ENCODE results near the gene PRDM10. TPM values are rescaled to one million over a fixed set of nuclear protein-coding genes. Genes with fewer than 3 reads are reported as not detected.
"Not testable (repeated sequence)": the region's sequence is repeated elsewhere in the genome, so short reads cannot be mapped to it uniquely, and the experiment has no call there.

The PRDM10 gene, protein sequence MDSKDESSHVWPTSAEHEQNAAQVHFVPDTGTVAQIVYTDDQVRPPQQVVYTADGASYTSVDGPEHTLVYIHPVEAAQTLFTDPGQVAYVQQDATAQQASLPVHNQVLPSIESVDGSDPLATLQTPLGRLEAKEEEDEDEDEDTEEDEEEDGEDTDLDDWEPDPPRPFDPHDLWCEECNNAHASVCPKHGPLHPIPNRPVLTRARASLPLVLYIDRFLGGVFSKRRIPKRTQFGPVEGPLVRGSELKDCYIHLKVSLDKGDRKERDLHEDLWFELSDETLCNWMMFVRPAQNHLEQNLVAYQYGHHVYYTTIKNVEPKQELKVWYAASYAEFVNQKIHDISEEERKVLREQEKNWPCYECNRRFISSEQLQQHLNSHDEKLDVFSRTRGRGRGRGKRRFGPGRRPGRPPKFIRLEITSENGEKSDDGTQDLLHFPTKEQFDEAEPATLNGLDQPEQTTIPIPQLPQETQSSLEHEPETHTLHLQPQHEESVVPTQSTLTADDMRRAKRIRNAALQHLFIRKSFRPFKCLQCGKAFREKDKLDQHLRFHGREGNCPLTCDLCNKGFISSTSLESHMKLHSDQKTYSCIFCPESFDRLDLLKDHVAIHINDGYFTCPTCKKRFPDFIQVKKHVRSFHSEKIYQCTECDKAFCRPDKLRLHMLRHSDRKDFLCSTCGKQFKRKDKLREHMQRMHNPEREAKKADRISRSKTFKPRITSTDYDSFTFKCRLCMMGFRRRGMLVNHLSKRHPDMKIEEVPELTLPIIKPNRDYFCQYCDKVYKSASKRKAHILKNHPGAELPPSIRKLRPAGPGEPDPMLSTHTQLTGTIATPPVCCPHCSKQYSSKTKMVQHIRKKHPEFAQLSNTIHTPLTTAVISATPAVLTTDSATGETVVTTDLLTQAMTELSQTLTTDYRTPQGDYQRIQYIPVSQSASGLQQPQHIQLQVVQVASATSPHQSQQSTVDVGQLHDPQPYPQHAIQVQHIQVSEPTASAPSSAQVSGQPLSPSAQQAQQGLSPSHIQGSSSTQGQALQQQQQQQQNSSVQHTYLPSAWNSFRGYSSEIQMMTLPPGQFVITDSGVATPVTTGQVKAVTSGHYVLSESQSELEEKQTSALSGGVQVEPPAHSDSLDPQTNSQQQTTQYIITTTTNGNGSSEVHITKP
- polyA plus RNA-seq (2013, experiment 1 of 2; ENCODE audit: insufficient read length) = 4.2 TPM
- 4.2 TPM for polyA plus RNA-seq (2013, experiment 2 of 2; ENCODE audit: insufficient read length)

GRCh38 chr11:130002352-130002845 lies at the start of gene PRDM10:
PRDM10 (minus strand) TSS chr11:130002835; CDS start chr11:129960964, 41,871 bp downstream.
- DNase-seq = peak; percentile 95

GRCh38 chr11:130051082-130051481 lies 48.4 kb upstream of the PRDM10 start:
- DNase-seq = peak; percentile 55

- DNase-seq = peak; percentile 72
Observed at GRCh38 chr11:130050257-130050656, 47.6 kb upstream of the PRDM10 start.

DNA sequence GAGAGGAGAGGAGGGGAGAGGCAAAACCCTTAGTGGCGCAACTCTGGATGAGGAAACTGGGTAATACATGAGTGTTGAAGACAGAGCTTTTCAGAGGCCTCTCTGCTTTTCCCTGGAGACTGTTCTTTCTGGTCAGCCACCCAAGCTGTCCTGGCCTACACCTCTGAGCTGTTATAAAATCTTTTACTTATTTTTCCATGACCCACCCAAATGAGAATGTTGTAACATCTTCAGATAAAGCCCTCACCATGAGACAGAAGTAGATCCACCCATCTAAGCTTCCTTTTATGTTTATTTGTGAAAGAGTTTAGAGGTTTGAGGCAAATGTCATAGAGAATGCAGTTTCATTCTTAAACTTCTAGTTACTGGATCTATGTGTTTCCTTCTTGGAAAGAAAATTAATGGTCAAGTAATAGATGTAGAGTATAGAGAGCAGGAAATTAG lies 46.7 kb upstream of the PRDM10 start:
- peak; percentile 29 for DNase-seq

GRCh38 chr11:130047141-130047540 lies 44.5 kb upstream of the PRDM10 start:
- DNase-seq = no peak

- no peak for DNase-seq
Observed at GRCh38 chr11:130043575-130043974, 40.9 kb upstream of the PRDM10 start.

- peak; percentile 71 for DNase-seq
Observed at GRCh38 chr11:130042093-130042591, 39.5 kb upstream of the PRDM10 start.

GRCh38 chr11:130040281-130040940 lies 37.8 kb upstream of the PRDM10 start:
- no peak for DNase-seq

- peak; percentile 39 for DNase-seq
Observed at GRCh38 chr11:130037881-130038585, 35.4 kb upstream of the PRDM10 start.

DNA sequence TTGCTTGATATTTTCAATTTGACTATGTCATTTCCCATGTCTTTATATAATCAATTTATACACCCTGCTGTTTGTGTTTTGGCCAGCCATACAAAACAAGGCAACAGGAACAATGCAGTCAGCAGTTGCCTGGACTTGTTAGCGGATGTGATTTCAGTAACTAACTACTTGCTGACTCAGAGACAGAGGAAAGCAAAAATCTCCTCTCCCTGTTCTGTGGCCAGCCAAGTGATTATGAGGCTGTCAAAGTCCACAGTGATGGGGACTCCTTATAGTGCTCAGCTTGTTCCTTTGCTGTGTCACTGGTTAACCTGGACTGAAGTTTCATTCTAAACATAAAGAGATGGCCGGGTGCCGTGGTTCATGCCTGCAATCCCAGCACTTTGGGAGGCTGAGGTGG lies 34.4 kb upstream of the PRDM10 start:
- peak; percentile 61 for DNase-seq

- DNase-seq = no peak
Observed at GRCh38 chr11:130034236-130034635, 31.6 kb upstream of the PRDM10 start.

DNA sequence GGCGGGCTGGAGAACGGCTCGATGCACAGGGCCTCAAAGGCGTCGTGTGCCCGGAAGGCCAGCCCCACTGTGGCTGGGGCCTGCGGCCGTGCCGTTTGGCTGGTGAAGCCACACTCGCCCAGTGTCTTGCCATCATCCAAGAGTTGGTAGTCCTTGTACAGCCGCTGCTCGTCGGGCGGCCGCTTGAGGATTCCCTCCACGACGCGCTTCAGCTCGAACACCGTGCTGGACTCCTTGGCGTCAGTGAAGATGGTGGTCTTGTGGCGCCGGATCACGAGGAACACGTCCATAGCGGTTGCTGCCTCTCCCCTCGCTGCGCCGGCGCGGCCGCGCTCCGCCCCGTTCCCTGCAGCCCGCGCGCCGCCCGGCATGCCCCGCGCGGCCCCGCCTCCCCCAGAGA lies 30.3 kb upstream of the PRDM10 start:
- DNase-seq = no peak

DNA sequence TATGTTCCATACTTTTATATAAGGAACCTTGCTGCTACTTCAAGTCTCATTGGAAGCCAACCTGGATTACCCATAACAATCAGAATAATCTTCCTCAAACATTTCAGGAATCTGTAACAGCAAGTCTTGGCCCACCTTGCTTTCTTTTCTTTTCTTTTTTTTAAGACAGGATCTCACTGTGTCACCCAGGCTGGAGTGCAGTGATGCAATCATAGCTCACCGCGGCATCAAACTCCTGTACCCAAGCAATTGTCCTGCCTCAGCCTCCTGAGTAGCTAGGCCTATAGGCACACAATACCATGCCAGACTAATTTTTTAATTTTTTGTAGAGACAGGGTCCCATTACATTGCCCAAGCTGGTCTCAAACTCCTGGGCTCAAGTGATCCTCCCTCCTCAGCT lies 29.3 kb upstream of the PRDM10 start:
- DNase-seq = no peak

DNA sequence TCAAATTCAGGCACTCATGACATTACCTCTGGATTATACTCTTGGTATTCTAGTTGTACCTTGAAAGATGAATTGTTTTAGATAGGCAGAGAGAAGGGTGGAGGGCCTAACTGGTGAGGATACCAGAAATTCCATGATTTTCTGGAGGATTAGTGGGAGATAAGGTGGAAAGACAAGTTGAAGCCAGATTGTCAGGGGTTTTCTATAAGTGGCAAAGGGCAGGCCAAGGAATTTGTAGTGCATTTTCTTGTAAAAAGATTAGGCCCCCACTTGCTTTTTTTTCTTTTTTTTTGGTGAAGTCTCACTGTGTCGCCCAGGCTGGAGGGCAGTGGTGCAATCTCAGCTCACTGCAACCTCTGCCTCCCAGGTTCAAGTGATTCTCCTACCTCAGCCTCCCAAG lies 28.4 kb upstream of the PRDM10 start:
- DNase-seq = no peak

DNA sequence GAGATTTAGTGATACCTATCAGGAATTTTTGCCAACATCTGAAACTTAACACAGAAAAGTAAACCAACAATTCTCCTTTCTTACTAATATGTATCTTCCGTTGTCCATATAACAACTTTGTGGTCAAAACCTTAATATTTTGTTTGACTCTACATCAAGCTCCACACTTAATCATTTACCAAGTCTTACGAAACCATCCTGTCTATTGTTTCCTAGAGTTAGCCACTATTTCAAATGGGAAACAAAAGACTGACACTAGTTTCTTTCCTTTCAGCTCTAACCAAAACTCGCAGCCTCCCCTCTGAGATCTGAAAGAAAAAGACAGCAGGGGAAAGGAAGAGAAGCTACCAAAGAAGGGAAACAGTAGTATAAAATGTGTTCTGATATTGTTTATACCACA lies 26.5 kb upstream of the PRDM10 start:
- no peak for DNase-seq

- no peak for DNase-seq
Observed at GRCh38 chr11:130025371-130025770, 22.7 kb upstream of the PRDM10 start.

GRCh38 chr11:130024361-130024760 lies 21.7 kb upstream of the PRDM10 start:
- DNase-seq = peak; percentile 71

- DNase-seq = peak; percentile 88
Observed at GRCh38 chr11:130023204-130023603, 20.6 kb upstream of the PRDM10 start.

GRCh38 chr11:130022799-130023198 lies 20.2 kb upstream of the PRDM10 start:
- DNase-seq = peak; percentile 34

DNA sequence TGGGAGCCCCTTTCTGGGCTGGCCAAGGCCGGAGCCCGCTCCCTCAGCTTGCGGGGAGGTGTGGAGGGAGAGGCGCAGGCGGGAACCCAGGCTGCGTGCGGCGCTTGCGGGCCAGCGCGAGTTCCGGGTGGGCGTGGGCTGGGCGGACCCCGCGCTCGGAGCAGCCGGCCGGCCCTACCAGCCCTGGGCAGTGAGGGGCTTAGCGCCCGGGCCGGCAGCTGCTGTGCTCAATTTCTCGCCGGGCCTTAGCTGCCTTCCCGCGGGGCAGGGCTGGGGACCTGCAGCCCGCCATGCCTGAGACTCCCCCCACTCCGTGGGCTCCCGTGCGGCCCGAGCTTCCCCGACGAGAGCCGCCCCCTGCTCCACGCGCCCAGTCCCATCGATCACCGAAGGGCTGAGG lies 19.0 kb upstream of the PRDM10 start:
- not testable (repeated sequence) for DNase-seq

GRCh38 chr11:130020323-130020722 lies 17.7 kb upstream of the PRDM10 start:
- peak; percentile 82 for DNase-seq
